Left ventricle myocardium inferior (tissue), 1 donor: ENCODE data around the gene CDH4. TPM values are rescaled to one million over a fixed set of nuclear protein-coding genes. Genes with fewer than 3 reads are reported as not detected.

Source experiments
- DNase-seq: peaks from one replicate; pipeline ENCODE4 v3.0.0-alpha.2; 2020
- H3K27ac ChIP-seq: fragments of 200-600 bp; replicated peaks from 2 replicates; pipeline ENCODE4 v1.8.0; 2021
- H3K27me3 ChIP-seq: fragments of 200-600 bp; 2 replicates; pipeline ENCODE4 v1.8.0; 2021; ENCODE audit warnings: low read depth
- H3K36me3 ChIP-seq: fragments of 200-600 bp; 2 replicates; pipeline ENCODE4 v1.8.0; 2021
- H3K4me1 ChIP-seq: fragments of 200-600 bp; 2 replicates; pipeline ENCODE4 v1.8.0; 2021
- H3K4me3 ChIP-seq: fragments of 200-600 bp; 2 replicates; pipeline ENCODE4 v1.8.0; 2021; ENCODE audit warnings: mild to moderate bottlenecking, moderate library complexity
- H3K9me3 ChIP-seq: fragments of 200-600 bp; replicated peaks from 2 replicates; pipeline ENCODE4 v1.8.0; 2021
- CTCF ChIP-seq: fragments of 200-600 bp; IDR thresholded peaks from 2 replicates; pipeline ENCODE4 v1.8.0; 2021; ENCODE audit warnings: antibody characterized with exemption, mild to moderate bottlenecking, borderline replicate concordance
- intact Hi-C: fragments of 100-400 bp; cut with micrococcal nuclease; formaldehyde crosslinking; loops from one replicate; pipeline ENCODE4 v1.11.0; 2022
- total RNA-seq: library from RNA; stranded (reverse); fragmentation: NEBNext Ultra II Directional; extraction: Animal tissue kit (Norgen Biotek cat#: 25700); gene quantifications from one replicate; pipeline ENCODE4 v1.2.1, GENCODE V29; 2021
- donor health status: DM: no; HTN: yes; CAD: no; lungs with severe emphysema.

Gene CDH4
- total RNA-seq, 1 donor from 2014 or later, result 0.05 TPM

GRCh38 chr20:61752576-61752975 lies 500.5 kb downstream of the CDH4 start:
- Histone ChIP-seq H3K36me3 (no peaks in the 10 kb centered on the region), H3K27me3 (peaks cover 33% of the 10 kb centered on the region), H3K4me3 (no peak overlapping the region), H3K27ac (no peak overlapping the region), H3K9me3 (peaks cover 28% of the 10 kb centered on the region), H3K4me1 (no peaks in the 10 kb centered on the region)
- DNase-seq, result no peak
- no peak for TF ChIP-seq CTCF
- intact Hi-C loops, result no loop called here

DNA sequence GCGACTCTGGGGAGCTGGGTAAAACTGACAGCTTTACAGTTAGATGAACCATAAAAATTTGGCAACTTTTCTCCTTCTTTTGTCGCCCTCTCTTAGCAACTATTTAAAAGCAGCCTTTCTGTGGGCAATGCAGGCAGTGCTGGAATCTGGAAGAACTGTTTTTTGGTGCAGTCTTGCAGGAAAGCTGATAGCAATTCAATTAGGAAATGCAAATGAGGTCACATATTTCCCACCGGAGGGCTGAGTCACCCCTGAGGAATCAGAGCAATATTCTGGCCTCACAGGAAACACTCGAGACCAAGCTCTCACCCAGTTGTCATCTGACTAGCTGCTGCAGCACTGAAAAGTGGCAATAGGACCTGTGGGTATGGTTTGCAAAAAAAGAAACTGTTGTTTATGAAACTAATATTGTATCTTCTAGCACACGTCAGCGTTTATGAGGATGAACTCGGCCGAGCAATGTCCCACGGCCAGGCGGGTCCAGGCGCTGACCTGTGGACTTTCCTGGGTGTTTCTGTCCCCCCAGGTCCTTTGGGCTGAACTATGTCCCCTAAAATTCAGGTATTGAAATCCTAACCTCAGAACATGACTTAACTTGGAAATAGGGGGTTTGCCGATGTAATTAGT lies 501.4 kb downstream of the CDH4 start:
- intact Hi-C loops, result no loop called here
- Histone ChIP-seq H3K27ac (no peak overlapping the region), H3K36me3 (no peaks in the 10 kb centered on the region), H3K4me3 (no peak overlapping the region), H3K4me1 (no peaks in the 10 kb centered on the region), H3K27me3 (peaks cover 41% of the 10 kb centered on the region), H3K9me3 (peaks cover 22% of the 10 kb centered on the region)
- no peak for TF ChIP-seq CTCF
- no peak for DNase-seq

DNA sequence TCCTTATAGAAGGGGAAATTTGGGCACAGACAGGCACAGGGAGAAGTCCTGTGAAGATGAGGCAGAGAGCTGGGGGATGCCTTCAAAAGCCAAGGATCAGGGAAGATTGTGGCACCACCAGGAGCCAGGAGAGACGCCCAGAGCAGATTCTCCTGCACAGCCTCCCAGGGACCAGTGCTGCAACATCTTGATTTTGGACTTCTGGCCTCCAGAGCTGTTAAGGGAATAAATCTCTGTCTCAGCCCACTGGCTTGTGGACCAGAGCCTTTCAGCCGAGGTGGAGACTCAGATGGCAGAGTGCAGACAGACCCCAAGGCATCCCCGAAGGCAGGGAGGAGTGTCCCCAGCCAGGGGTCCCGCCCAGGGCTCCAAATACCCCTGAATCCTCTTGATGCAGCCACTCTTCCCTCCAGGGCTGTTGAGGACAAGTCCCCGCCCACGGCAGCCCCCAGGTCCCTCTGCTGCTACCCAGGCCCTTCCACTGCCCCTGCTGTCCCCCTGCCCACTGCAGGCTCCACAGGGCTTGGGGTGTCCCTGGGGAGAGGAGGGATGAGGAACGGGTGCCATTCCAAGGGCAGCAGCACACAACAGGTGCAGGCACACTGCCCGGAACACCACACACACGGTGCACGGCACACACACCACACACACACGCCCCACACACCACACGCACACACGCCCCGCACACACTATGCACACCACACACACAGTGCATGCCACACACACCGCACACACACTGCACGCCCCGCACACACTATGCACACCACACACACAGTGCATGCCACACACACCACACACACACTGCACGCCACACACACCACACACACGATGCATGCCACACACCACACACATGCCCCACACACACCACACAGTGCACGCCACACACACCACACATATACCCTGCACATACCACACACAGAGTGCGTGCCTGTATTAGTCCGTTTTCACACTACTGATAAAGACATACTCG lies 502.2 kb downstream of the CDH4 start:
- DNase-seq, result no peak
- H3K27ac ChIP-seq, result no peak overlapping the region
- H3K36me3 ChIP-seq, result no peaks in the 10 kb centered on the region
- no peak for TF ChIP-seq CTCF
- peaks cover 49% of the 10 kb centered on the region for H3K27me3 ChIP-seq
- H3K9me3 ChIP-seq, result peaks cover 22% of the 10 kb centered on the region
- H3K4me3 ChIP-seq, result no peak overlapping the region
- H3K4me1 ChIP-seq, result no peaks in the 10 kb centered on the region
- intact Hi-C loops, result no loop called here

- peaks cover 16% of the 10 kb centered on the region for H3K9me3 ChIP-seq
- no peak for DNase-seq
Measured at GRCh38 chr20:61754976-61755778, 503.1 kb downstream of the CDH4 start.

More at GRCh38 chr20:61754976-61755778, 503.1 kb downstream of the CDH4 start:
- no peaks in the 10 kb centered on the region for H3K4me1 ChIP-seq
- intact Hi-C loops, result no loop called here
- H3K4me3 ChIP-seq, result no peak overlapping the region
- H3K36me3 ChIP-seq, result no peaks in the 10 kb centered on the region
- no peak overlapping the region for H3K27ac ChIP-seq
- H3K27me3 ChIP-seq, result peaks cover 58% of the 10 kb centered on the region
- TF ChIP-seq CTCF, result no peak
